ENCODE results near the gene ZNF888. TPM values are rescaled to one million over a fixed set of nuclear protein-coding genes. Genes with fewer than 3 reads are reported as not detected.
"Not testable (repeated sequence)": the region's sequence is repeated elsewhere in the genome, so short reads cannot be mapped to it uniquely, and the experiment has no call there.

The ZNF888 gene
- total RNA-seq, 4 donors from 2014 or later = 2.5 to 3.7 (median 3.1) TPM

DNA sequence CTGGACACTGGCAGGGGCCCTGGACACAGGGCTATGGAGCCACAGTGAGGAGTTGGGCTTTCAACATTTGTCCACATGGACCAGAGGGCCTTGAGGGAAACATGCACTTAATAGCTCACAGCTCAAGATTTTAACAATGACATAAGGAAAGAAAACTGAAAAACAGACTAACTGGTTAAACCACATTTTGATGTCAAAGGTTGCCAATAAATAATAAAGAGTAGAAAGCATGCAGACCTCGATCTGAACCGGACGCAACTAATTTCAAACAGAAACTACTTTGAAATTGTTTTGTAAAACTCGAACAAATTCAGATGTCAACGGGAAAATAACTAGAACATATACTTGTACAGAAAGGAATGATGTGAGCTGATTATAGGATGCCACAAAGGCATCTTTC, 15.5 kb upstream of the ZNF888 start:
- intact Hi-C loops (cut with DNase I) = no loop called here
- Histone ChIP-seq H3K27ac (replicated peaks in 1 of 4) (no peak overlapping the region), H3K4me1 (peaks cover 10 to 24% (median 16%) of the 10 kb centered on the region in 4 donors), H3K4me3 (no peak overlapping the region), H3K9me3 (no peaks in the 10 kb centered on the region), H3K27me3 (no peaks in the 10 kb centered on the region), H3K36me3 (peaks cover 0 to 8% (median 3%) of the 10 kb centered on the region in 4 donors)
- TF ChIP-seq EP300 (IDR thresholded peaks at IDR 0.05) (no peak), POLR2AphosphoS5 (IDR thresholded peaks at IDR 0.05) (no peak), POLR2A (IDR thresholded peaks at IDR 0.05; ENCODE audit: low read depth) (no peak)
- TF ChIP-seq, protein P1, sequence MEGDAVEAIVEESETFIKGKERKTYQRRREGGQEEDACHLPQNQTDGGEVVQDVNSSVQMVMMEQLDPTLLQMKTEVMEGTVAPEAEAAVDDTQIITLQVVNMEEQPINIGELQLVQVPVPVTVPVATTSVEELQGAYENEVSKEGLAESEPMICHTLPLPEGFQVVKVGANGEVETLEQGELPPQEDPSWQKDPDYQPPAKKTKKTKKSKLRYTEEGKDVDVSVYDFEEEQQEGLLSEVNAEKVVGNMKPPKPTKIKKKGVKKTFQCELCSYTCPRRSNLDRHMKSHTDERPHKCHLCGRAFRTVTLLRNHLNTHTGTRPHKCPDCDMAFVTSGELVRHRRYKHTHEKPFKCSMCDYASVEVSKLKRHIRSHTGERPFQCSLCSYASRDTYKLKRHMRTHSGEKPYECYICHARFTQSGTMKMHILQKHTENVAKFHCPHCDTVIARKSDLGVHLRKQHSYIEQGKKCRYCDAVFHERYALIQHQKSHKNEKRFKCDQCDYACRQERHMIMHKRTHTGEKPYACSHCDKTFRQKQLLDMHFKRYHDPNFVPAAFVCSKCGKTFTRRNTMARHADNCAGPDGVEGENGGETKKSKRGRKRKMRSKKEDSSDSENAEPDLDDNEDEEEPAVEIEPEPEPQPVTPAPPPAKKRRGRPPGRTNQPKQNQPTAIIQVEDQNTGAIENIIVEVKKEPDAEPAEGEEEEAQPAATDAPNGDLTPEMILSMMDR (IDR thresholded peaks at IDR 0.05) = no peak
- WGBS = 69% methylated on average over 5 of the region's 5 CpGs
- DNase-seq (ENCODE audit: extremely low spot score) = no peak

GRCh38 chr19:52936954-52937325, 13.7 kb upstream of the ZNF888 start:
- intact Hi-C loops (cut with DNase I) = no loop called here
- Histone ChIP-seq H3K9me3 (no peaks in the 10 kb centered on the region), H3K4me3 (no peak overlapping the region), H3K27ac (replicated peaks in 1 of 4) (no peak overlapping the region), H3K36me3 (peaks cover 0 to 8% (median 3%) of the 10 kb centered on the region in 4 donors), H3K27me3 (no peaks in the 10 kb centered on the region), H3K4me1 (peaks cover 3 to 13% (median 9%) of the 10 kb centered on the region in 4 donors)
- 95% methylated on average over 3 of the region's 7 CpGs for WGBS
- TF ChIP-seq POLR2AphosphoS5 (IDR thresholded peaks at IDR 0.05) (no peak), POLR2A (IDR thresholded peaks at IDR 0.05; ENCODE audit: low read depth) (no peak)
- TF ChIP-seq, protein P1 (IDR thresholded peaks at IDR 0.05) = no peak
- DNase-seq (ENCODE audit: extremely low spot score) = no peak

DNA sequence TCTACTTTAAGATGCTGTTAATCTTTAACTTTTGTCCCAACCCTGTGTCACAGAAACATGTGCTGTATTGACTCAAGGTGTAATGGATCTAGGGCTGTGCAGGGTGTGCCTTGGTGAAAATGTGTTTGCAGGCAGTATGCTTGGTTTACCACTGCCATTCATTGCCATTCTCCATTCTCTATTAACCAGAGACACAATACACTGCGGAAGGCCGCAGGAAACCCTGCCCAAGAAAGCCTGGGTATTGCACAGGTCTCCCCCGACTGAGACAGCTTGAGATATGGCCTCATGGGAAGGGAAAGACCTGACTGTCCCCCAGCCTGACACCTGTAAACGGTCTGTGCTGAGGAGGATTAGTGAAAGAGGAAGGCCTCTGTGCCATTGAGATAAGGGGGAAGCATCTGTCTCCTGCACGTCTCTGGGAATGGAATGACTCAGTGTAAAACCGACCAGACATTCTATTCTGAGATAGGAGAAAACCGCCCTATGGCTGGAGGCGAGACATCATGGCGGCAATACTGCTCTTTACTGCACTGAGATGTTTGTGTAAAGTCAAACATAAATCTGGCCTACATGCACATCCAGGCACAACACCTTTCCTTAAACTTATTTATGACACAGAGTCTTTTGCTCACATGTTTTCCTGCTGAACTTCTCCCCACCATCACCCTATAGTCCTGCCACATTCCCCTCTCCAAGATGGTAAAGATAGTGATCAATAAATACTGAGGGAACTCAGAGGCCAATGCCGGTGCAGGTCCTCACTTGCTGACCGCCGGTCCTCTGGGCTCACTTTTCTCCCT, 13.1 kb upstream of the ZNF888 start:
- no peaks in the 10 kb centered on the region for H3K9me3 ChIP-seq
- 79% methylated on average over 12 of the region's 12 CpGs for WGBS
- H3K36me3 ChIP-seq = peaks cover 0 to 8% (median 3%) of the 10 kb centered on the region in 4 donors
- no peak overlapping the region for H3K4me3 ChIP-seq
- intact Hi-C loops (cut with DNase I) = no loop called here
- no peak overlapping the region for H3K27ac ChIP-seq (replicated peaks in 1 of 4)
- H3K4me1 ChIP-seq = peaks cover under 1 to 7% (median 5%) of the 10 kb centered on the region in 4 donors
- no peaks in the 10 kb centered on the region for H3K27me3 ChIP-seq
- DNase-seq (ENCODE audit: extremely low spot score) = no peak
- TF ChIP-seq EP300 (IDR thresholded peaks at IDR 0.05) (no peak), POLR2A (IDR thresholded peaks at IDR 0.05; ENCODE audit: low read depth) (no peak), POLR2AphosphoS5 (IDR thresholded peaks at IDR 0.05) (no peak)
- TF ChIP-seq, protein P1 (IDR thresholded peaks at IDR 0.05) = no peak

DNA sequence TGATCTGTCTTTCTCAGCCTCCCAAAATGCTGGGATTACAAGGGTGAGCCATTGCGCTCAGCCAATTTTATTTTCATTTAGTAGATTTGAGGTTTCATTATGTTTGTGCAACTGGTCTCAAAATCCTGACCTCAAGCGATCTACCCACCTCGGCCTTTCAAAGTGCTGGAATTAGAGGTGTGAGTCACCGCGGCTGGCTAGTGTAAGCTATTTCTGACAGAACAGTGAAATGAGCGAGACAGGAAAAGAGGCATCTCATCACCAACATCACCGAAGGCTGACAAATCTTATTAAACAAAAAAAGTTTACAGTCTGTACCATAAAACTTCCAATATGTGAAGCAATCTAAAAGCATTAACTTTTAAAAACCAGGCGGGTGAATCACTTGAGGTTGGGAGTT, 12.2 kb upstream of the ZNF888 start:
- Histone ChIP-seq H3K4me3 (no peak overlapping the region), H3K27ac (replicated peaks in 1 of 4) (no peak overlapping the region), H3K27me3 (no peaks in the 10 kb centered on the region), H3K4me1 (no peaks in the 10 kb centered on the region), H3K9me3 (no peaks in the 10 kb centered on the region), H3K36me3 (peaks cover 0 to 8% (median 3%) of the 10 kb centered on the region in 4 donors)
- WGBS = 82% methylated on average over 8 of the region's 8 CpGs
- TF ChIP-seq, protein P1 (IDR thresholded peaks at IDR 0.05) = no peak
- TF ChIP-seq EP300 (IDR thresholded peaks at IDR 0.05) (no peak), POLR2A (IDR thresholded peaks at IDR 0.05; ENCODE audit: low read depth) (no peak), POLR2AphosphoS5 (IDR thresholded peaks at IDR 0.05) (no peak)
- intact Hi-C loops (cut with DNase I) = no loop called here
- DNase-seq (ENCODE audit: extremely low spot score) = no peak

- intact Hi-C loops (cut with DNase I); DNase-seq (ENCODE audit: extremely low spot score); H3K27ac ChIP-seq (replicated peaks in 1 of 4); H3K4me3 ChIP-seq; H3K9me3 ChIP-seq; H3K27me3 ChIP-seq: not testable (repeated sequence)
- H3K36me3 ChIP-seq = peaks cover 7 to 15% (median 12%) of the 10 kb centered on the region in 4 donors
- H3K4me1 ChIP-seq = peaks cover 7 to 20% (median 18%) of the 10 kb centered on the region in 4 donors
- WGBS = 95% methylated on average over 9 of the region's 9 CpGs
Measured at GRCh38 chr19:52924641-52925040, 1.4 kb upstream of the ZNF888 start.

Data from esophagus muscularis mucosa (tissue), 4 donors.